Prostate gland (tissue), 2 donors: ENCODE measurements around the gene NF2. TPM values are rescaled to one million over a fixed set of nuclear protein-coding genes. Genes with fewer than 3 reads are reported as not detected.

ENCODE experiments used
- DNase-seq: peaks from one replicate; pipeline ENCODE4 v3.0.0-alpha.2; 2019; ENCODE audit warnings: low spot score
- H3K27ac ChIP-seq, 2 donors: fragments of 200-600 bp; sonication (generic); 2 replicates each; pipeline ENCODE4 v1.5.1; 2017 to 2019
- H3K27me3 ChIP-seq: fragments of 200-600 bp; sonication (generic); replicated peaks from 2 replicates; pipeline ENCODE4 v1.5.1; 2019; ENCODE audit not compliant: insufficient read depth
- H3K36me3 ChIP-seq, 2 donors: fragments of 200-600 bp; sonication (generic); 1 replicate in 1 of 2; 2 replicates in 1 of 2; pipeline versions ENCODE4 v1.5.1 to v1.8.1; 2017 to 2019
- H3K4me1 ChIP-seq: fragments of 200-600 bp; sonication (generic); replicated peaks from 2 replicates; pipeline ENCODE4 v1.5.1; 2019
- H3K4me3 ChIP-seq, 2 donors: fragments of 200-600 bp; sonication (generic); 2 replicates each; pipeline ENCODE4 v1.5.1; 2017 to 2019
- H3K9me3 ChIP-seq: fragments of 200-600 bp; sonication (generic); 2 replicates; pipeline ENCODE4 v1.5.1; 2017
- CTCF ChIP-seq, 4 experiments: fragments of 200-600 bp in 2 of 4; fragments of 450-650 bp in 2 of 4; sonication (generic) in 2 of 4; IDR thresholded peaks; 1 replicate in 3 of 4; 2 replicates in 1 of 4; pipeline ENCODE4 v1.5.1; 2016 to 2019; ENCODE audit warnings: antibody characterized with exemption in 4 of 4, mild to moderate bottlenecking in 2 of 4, moderate library complexity in 2 of 4
- POLR2A ChIP-seq: fragments of 450-650 bp; IDR thresholded peaks from one replicate; pipeline ENCODE4 v1.6.1; 2016; ENCODE audit warnings: antibody characterized with exemption, mild to moderate bottlenecking
- POLR2AphosphoS5 ChIP-seq: sonication (generic); formaldehyde crosslinking; IDR thresholded peaks from one replicate; pipeline ENCODE4 v1.6.1; 2017; ENCODE audit warnings: antibody characterized with exemption
- WGBS: methylation state at CpG from one replicate; pipeline ENCODE4 v1.1.5; 2018; 5-methylcytosine and 5-hydroxymethylcytosine counted together
- intact Hi-C: fragments of 100-400 bp; cut with DNase I; formaldehyde crosslinking; loops from one replicate; pipeline ENCODE4 v1.14.2; 2022
- total RNA-seq, 2 donors: library from RNA; depleted of rRNA; stranded (reverse); fragments of >200 nt; gene quantifications; one replicate each; pipeline ENCODE4 v1.1.0, GENCODE V29; 2016

NF2 gene
- total RNA-seq, 2 donors from 2014 or later, result 32.3 to 34.7 TPM

- Histone ChIP-seq H3K9me3 (no peaks in the 10 kb centered on the region), H3K4me3 (no peak overlapping the region), H3K4me1 (peaks cover 3% of the 10 kb centered on the region), H3K27me3 (no peaks in the 10 kb centered on the region), H3K27ac (no peak overlapping the region), H3K36me3 (no peaks in the 10 kb centered on the region)
- no peak for DNase-seq
- WGBS, result 95% methylated on average over 3 of the region's 3 CpGs
- no peak for TF ChIP-seq POLR2AphosphoS5
- no peak for TF ChIP-seq CTCF (IDR thresholded peaks at IDR 0.05)
- intact Hi-C loops, result no loop called here
These were observed 2.9 kb downstream of the NF2 start for GRCh38 chr22:29606320-29606719.

DNA sequence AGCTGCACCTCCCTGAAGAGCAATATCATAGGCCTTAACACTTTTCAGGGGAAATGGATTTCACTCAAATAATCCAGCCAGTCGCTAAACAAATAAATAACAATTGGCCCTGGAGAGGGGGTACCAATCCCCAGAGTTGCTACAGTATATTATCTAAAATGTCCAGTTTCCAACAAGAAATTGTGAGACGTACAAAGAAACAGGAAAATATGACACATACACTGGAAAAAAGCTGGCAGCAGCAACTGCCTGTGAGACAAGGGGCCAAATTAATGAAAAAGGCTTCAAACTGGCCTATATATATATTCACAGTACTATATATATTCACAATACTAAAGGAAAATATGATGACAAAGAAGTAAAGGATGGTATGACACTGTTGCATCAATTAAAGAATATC, 4.0 kb downstream of the NF2 start:
- H3K27me3 ChIP-seq, result no peaks in the 10 kb centered on the region
- H3K4me1 ChIP-seq, result peaks cover 3% of the 10 kb centered on the region
- TF ChIP-seq POLR2A, result no peak
- no peak for TF ChIP-seq CTCF (IDR thresholded peaks at IDR 0.05)
- no peak for TF ChIP-seq POLR2AphosphoS5
- H3K27ac ChIP-seq, result no peak overlapping the region
- no peak for DNase-seq
- no peak overlapping the region for H3K4me3 ChIP-seq
- H3K9me3 ChIP-seq, result no peaks in the 10 kb centered on the region
- intact Hi-C loops, result no loop called here
- H3K36me3 ChIP-seq, result no peaks in the 10 kb centered on the region
- 85% methylated on average over 2 of the region's 2 CpGs for WGBS

- no peaks in the 10 kb centered on the region for H3K9me3 ChIP-seq
- no peaks in the 10 kb centered on the region for H3K36me3 ChIP-seq
- 63% methylated on average over 2 of the region's 2 CpGs for WGBS
- DNase-seq, result no peak
- no peak overlapping the region for H3K27ac ChIP-seq
- intact Hi-C loops, result no loop called here
- peaks cover 3% of the 10 kb centered on the region for H3K4me1 ChIP-seq
- H3K4me3 ChIP-seq, result no peak overlapping the region
- TF ChIP-seq POLR2AphosphoS5 (no peak), CTCF (IDR thresholded peaks at IDR 0.05) (no peak), POLR2A (no peak)
- no peaks in the 10 kb centered on the region for H3K27me3 ChIP-seq
These were observed 5.7 kb downstream of the NF2 start for GRCh38 chr22:29609139-29609538.

DNA sequence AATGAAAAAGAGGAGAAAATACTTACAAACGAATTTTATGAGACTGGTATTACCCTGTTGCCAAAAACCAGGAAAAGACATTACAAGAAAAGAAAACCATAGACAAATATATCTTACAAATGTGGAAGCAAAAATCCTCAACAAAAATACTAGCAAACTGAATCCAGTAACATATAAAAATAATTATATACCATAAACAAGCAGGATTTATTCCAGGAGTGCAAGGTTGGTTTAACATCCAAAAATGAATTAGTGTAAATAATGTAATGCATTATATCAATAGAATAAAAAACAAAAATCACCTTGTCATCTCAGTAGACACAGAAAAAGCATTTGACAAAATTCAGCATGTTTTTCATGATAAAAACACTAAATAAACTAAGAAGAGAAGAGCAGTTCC, 7.3 kb downstream of the NF2 start:
- TF ChIP-seq CTCF (IDR thresholded peaks at IDR 0.05) (no peak), POLR2A (no peak), POLR2AphosphoS5 (no peak)
- H3K36me3 ChIP-seq, result no peaks in the 10 kb centered on the region
- no peak overlapping the region for H3K4me3 ChIP-seq
- no peak for DNase-seq
- no peaks in the 10 kb centered on the region for H3K9me3 ChIP-seq
- no peaks in the 10 kb centered on the region for H3K27me3 ChIP-seq
- 70% methylated on average over 1 of the region's 1 CpG for WGBS
- intact Hi-C loops, result no loop called here
- no peaks in the 10 kb centered on the region for H3K4me1 ChIP-seq
- H3K27ac ChIP-seq, result no peak overlapping the region

- H3K27ac ChIP-seq, result no peak overlapping the region
- H3K4me1 ChIP-seq, result no peaks in the 10 kb centered on the region
- no peak for TF ChIP-seq POLR2A
- TF ChIP-seq CTCF (IDR thresholded peaks at IDR 0.05), result no peak
- TF ChIP-seq POLR2AphosphoS5, result no peak
- DNase-seq, result no peak
- H3K9me3 ChIP-seq, result no peaks in the 10 kb centered on the region
- 75% methylated on average over 4 of the region's 4 CpGs for WGBS
- H3K27me3 ChIP-seq, result no peaks in the 10 kb centered on the region
- intact Hi-C loops, result no loop called here
- no peak overlapping the region for H3K4me3 ChIP-seq
- H3K36me3 ChIP-seq, result no peaks in the 10 kb centered on the region
These were observed 12.4 kb downstream of the NF2 start for GRCh38 chr22:29615705-29616327.
